ENCODE data around the gene DKKL1. TPM values are rescaled to one million over a fixed set of nuclear protein-coding genes. Genes with fewer than 3 reads are reported as not detected.

Gene DKKL1
- total RNA-seq, 6 donors from 2014 or later: 0.40 to 0.69 (median 0.61) TPM; not detected in 3

DNA sequence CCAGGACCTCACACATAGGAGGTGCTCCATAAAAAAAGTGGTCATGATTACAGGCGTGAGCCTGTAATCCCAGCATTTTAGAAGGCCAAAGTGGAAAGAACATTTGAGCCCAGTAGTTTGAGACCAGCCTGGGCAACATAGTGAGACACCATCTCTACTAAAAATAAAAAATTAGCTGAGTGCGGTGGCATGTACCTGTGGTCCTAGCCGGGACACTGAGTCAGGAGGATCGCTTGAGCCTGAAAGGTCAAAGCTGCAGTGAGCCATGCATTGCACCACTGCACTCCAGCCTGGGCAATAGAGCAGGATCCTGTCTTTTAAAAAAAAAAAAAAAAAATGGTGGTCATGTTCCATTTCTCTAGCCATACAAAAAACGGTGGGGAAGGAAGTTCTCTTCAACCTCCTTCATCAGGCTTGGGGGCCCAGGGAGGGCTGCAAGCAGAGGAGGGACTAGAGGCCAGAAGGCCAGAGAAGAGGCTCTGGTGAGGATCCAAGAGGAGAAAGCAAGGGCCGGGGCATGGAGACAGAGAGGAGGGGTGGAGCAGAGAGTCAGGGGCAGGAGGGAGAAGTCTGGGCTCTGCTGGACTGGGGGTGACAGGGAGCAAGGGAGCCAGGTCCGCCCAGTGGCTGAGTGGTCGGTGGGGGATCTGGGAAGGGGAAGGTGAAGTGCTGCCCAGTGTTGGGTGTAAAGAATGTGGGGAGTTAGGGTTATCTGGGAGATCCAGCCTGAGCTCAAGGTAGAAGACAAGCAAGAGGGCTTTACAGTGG lies 33.2 kb downstream of the DKKL1 start:
- no peak overlapping the region for H3K4me3 ChIP-seq
- no peak overlapping the region for H3K27ac ChIP-seq
- H3K27me3 ChIP-seq: no peaks in the 10 kb centered on the region
- ATAC-seq (ENCODE audit: low FRiP score in 2 of 2) (no peak), DNase-seq (no peak)
- no peaks in the 10 kb centered on the region for H3K36me3 ChIP-seq
- peaks cover 0 to 6% (median 0%) of the 10 kb centered on the region in 4 donors for H3K4me1 ChIP-seq
- 79 to 82% methylated on average over 7 to 8 of the region's 8 CpGs for WGBS, 2 donors
- H3K9me3 ChIP-seq: no peaks in the 10 kb centered on the region
- TF ChIP-seq, protein P1, sequence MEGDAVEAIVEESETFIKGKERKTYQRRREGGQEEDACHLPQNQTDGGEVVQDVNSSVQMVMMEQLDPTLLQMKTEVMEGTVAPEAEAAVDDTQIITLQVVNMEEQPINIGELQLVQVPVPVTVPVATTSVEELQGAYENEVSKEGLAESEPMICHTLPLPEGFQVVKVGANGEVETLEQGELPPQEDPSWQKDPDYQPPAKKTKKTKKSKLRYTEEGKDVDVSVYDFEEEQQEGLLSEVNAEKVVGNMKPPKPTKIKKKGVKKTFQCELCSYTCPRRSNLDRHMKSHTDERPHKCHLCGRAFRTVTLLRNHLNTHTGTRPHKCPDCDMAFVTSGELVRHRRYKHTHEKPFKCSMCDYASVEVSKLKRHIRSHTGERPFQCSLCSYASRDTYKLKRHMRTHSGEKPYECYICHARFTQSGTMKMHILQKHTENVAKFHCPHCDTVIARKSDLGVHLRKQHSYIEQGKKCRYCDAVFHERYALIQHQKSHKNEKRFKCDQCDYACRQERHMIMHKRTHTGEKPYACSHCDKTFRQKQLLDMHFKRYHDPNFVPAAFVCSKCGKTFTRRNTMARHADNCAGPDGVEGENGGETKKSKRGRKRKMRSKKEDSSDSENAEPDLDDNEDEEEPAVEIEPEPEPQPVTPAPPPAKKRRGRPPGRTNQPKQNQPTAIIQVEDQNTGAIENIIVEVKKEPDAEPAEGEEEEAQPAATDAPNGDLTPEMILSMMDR (IDR thresholded peaks at IDR 0.05): no peak
- TF ChIP-seq POLR2A (IDR thresholded peaks at IDR 0.05) (no peak), POLR2AphosphoS5 (IDR thresholded peaks at IDR 0.05) (no peak), EP300 (IDR thresholded peaks at IDR 0.05) (no peak)

DNA sequence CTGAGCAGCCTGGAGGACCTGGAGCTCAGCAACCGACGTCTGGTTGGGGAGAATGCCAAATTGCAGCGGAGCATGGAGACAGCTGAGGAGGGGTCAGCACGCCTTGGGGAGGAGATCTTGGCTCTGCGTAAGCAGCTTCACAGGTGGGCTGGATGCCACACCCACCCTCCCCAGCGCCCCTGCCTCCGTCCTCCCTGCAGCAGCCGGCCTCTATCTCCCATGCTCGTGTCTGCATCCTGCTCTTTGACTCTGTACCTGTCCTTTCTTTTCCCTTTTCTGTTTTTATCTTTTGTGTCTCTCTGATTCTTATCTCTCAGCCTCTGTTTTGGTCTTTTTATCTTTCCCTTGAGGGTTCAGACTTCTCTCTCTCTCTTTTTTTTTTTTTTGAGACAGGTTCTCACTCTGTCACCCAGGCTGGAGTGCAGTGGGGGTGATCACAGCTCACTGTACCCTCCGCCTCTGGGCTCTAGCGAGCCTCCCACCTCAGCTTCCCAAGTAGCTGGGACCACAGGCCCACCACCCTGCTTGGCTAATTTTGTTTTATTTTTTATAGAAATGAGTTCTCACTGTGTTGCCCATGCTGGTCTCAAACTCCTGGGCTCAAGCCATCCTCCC lies 34.4 kb downstream of the DKKL1 start:
- H3K4me3 ChIP-seq: no peak overlapping the region
- WGBS, 2 donors: 77% methylated on average over 9 to 11 of the region's 11 CpGs
- H3K27me3 ChIP-seq: no peaks in the 10 kb centered on the region
- ATAC-seq (ENCODE audit: low FRiP score in 2 of 2) (no peak), DNase-seq (no peak)
- H3K36me3 ChIP-seq: no peaks in the 10 kb centered on the region
- peaks cover 0 to 4% (median 0%) of the 10 kb centered on the region in 4 donors for H3K4me1 ChIP-seq
- no peak overlapping the region for H3K27ac ChIP-seq
- TF ChIP-seq, protein P1 (IDR thresholded peaks at IDR 0.05): no peak
- no peak for TF ChIP-seq POLR2AphosphoS5 (IDR thresholded peaks at IDR 0.05)
- TF ChIP-seq EP300 (IDR thresholded peaks at IDR 0.05): no peak
- no peak for TF ChIP-seq POLR2A (IDR thresholded peaks at IDR 0.05)
- no peaks in the 10 kb centered on the region for H3K9me3 ChIP-seq

DNA sequence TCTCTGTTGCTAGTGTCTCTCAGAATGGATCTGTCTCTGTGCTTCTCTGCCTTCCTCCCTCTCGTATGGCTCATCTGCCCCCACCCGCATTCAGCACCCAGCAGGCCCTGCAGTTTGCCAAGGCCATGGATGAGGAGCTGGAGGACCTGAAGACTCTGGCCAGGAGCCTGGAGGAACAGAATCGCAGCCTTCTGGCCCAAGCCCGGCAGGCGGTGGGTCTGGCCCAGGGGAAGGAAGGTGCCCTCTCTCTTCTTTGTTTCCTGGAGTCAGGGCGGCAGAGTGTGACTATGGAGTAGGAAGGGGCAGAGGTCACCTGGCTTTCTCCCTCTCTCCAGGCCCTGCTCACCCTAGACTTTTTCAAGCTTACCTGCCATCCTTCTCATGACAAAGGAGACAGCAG lies 35.3 kb downstream of the DKKL1 start:
- Histone ChIP-seq H3K36me3 (no peaks in the 10 kb centered on the region), H3K4me1 (peaks cover 0 to 4% (median 0%) of the 10 kb centered on the region in 4 donors), H3K4me3 (no peak overlapping the region), H3K27me3 (no peaks in the 10 kb centered on the region), H3K9me3 (no peaks in the 10 kb centered on the region), H3K27ac (no peak overlapping the region)
- DNase-seq (no peak), ATAC-seq (ENCODE audit: low FRiP score in 2 of 2) (no peak)
- 85% methylated on average over 6 of the region's 6 CpGs for WGBS, 2 donors
- TF ChIP-seq, protein P1 (IDR thresholded peaks at IDR 0.05): no peak
- TF ChIP-seq EP300 (IDR thresholded peaks at IDR 0.05) (no peak), POLR2A (IDR thresholded peaks at IDR 0.05) (no peak), POLR2AphosphoS5 (IDR thresholded peaks at IDR 0.05) (no peak)

DNA sequence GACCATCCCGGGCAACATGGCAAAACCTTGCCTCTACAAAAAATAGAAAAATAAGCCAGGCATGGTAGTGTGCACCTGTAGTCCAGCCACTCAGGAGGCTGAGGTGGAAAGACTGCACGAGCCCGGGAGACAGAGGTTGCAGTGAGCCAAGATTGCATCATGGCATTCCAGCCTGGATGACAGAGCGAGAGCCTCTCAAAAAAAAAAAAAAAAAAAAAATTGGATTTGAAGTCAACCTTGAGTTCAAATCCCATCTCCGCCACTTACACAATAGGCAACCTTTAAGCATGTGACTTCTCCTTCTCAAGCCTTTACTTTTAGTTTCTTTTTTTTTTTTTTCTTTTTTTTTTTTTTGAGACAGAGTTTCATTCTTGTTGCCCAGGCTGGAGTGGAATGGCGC lies 36.4 kb downstream of the DKKL1 start:
- Histone ChIP-seq H3K4me1 (peaks cover 0 to 1% (median 0%) of the 10 kb centered on the region in 4 donors), H3K4me3 (no peak overlapping the region), H3K27me3 (no peaks in the 10 kb centered on the region), H3K36me3 (no peaks in the 10 kb centered on the region), H3K27ac (no peak overlapping the region), H3K9me3 (no peaks in the 10 kb centered on the region)
- no peak for TF ChIP-seq POLR2AphosphoS5 (IDR thresholded peaks at IDR 0.05)
- no peak for TF ChIP-seq EP300 (IDR thresholded peaks at IDR 0.05)
- TF ChIP-seq, protein P1 (IDR thresholded peaks at IDR 0.05): no peak
- no peak for TF ChIP-seq POLR2A (IDR thresholded peaks at IDR 0.05)
- ATAC-seq (ENCODE audit: low FRiP score in 2 of 2): no peak
- peak in 1 of 2 donors; percentile 69 for DNase-seq
- WGBS, 2 donors: 77 to 85% methylated on average over 6 of the region's 6 CpGs
